ENCODE results near the gene PCNX1.
"Not testable (repeated sequence)": the region's sequence is repeated elsewhere in the genome, so short reads cannot be mapped to it uniquely, and the experiment has no call there.

- not testable (repeated sequence) for TF ChIP-seq CTCF (IDR thresholded peaks at IDR 0.05 in 4 of 5, conservative IDR thresholded peaks at IDR 0.05 in 1 of 5); POLR2A (IDR thresholded peaks at IDR 0.05)
Observed at GRCh38 chr14:70941637-70942341, 34.5 kb downstream of the PCNX1 start.

Data from gastrocnemius medialis (tissue), 4 donors.